Natural killer cell (primary cell): ENCODE results near the gene ING1. TPM values are rescaled to one million over a fixed set of nuclear protein-coding genes. Genes with fewer than 3 reads are reported as not detected.
"Not testable (repeated sequence)": the region's sequence is repeated elsewhere in the genome, so short reads cannot be mapped to it uniquely, and the experiment has no call there.

Experiments
- ATAC-seq, 3 donors: fragments of 150-1000 bp in 2 of 3; fragments of 200-7000 bp in 1 of 3; cut with Tn5 transposase; 1 replicate in 1 of 3; 2 replicates in 2 of 3; pipeline ENCODE4 v1.10.0; 2021; ENCODE audit warnings: mild to moderate bottlenecking in 2 of 3, moderate library complexity in 2 of 3
- DNase-seq, 2 donors: peaks; one replicate each; pipeline versions ENCODE4 v3.0.0 to v3.0.0-alpha.2; 2013 to 2021; ENCODE audit warnings: mixed read lengths in 1 of 2
- H3K27ac ChIP-seq: one replicate; pipeline ENCODE4 v1.5.1; 2013; ENCODE audit warnings: mild to moderate bottlenecking, low read length
- H3K27me3 ChIP-seq: one replicate; pipeline ENCODE4 v1.6.1; 2013; ENCODE audit warnings: low read length; ENCODE audit not compliant: control insufficient read depth, insufficient read depth
- H3K36me3 ChIP-seq: one replicate; pipeline ENCODE4 v1.6.1; 2013; ENCODE audit warnings: low read length; ENCODE audit not compliant: control insufficient read depth, insufficient read depth
- H3K4me1 ChIP-seq: one replicate; pipeline ENCODE4 v1.6.1; 2013; ENCODE audit warnings: low read length; ENCODE audit not compliant: control insufficient read depth, insufficient read depth
- H3K4me3 ChIP-seq: one replicate; pipeline ENCODE4 v1.5.1; 2013; ENCODE audit warnings: low read length
- H3K9me3 ChIP-seq: one replicate; pipeline ENCODE4 v1.6.1; 2013; ENCODE audit warnings: low read length; ENCODE audit not compliant: control insufficient read depth, insufficient read depth
- H3K27ac Mint-ChIP-seq, 2 donors: one replicate each; pipeline ENCODE4 v1.8.0; 2022; ENCODE audit warnings: mild to moderate bottlenecking in 2 of 2, mixed read lengths in 2 of 2, moderate library complexity in 1 of 2
- H3K27me3 Mint-ChIP-seq, 2 donors: one replicate each; pipeline ENCODE4 v1.8.0; 2022; ENCODE audit warnings: low read depth in 2 of 2, mixed read lengths in 2 of 2
- H3K36me3 Mint-ChIP-seq: one replicate; pipeline ENCODE4 v1.8.0; 2022; ENCODE audit warnings: mixed read lengths
- H3K4me1 Mint-ChIP-seq, 2 donors: one replicate each; pipeline ENCODE4 v1.8.0; 2022; ENCODE audit warnings: mixed read lengths in 2 of 2
- H3K4me3 Mint-ChIP-seq: one replicate; pipeline ENCODE4 v1.8.0; 2022; ENCODE audit warnings: mild to moderate bottlenecking, moderate library complexity, mixed read lengths
- H3K9me3 Mint-ChIP-seq, 2 donors: one replicate each; pipeline ENCODE4 v1.8.0; 2022; ENCODE audit warnings: mixed read lengths in 2 of 2
- WGBS: methylation state at CpG from one replicate; pipeline ENCODE4 v1.1.7; 2013; ENCODE audit warnings: missing lambda C conversion rate; ENCODE audit not compliant: insufficient coverage; 5-methylcytosine and 5-hydroxymethylcytosine counted together
- intact Hi-C: fragments of 100-400 bp; cut with micrococcal nuclease; formaldehyde crosslinking; loops from one replicate; pipeline ENCODE4 v1.14.2; 2022
- total RNA-seq, 4 donors: library from RNA; stranded (reverse); fragments of 120-200 nt in 1 of 4; gene quantifications; one replicate each; pipeline versions ENCODE4 v1.2.3 to v1.2.4, GENCODE V29; 2013 to 2022
- TF ChIP-seq, protein P1 (sequence below): fragments of 200-600 bp; IDR thresholded peaks from one replicate; pipeline ENCODE4 v1.8.0; 2022; ENCODE audit warnings: antibody characterized with exemption

Gene ING1
- total RNA-seq, 3 donors from 2014 or later (not counting 1 experiment from before 2014, with no cell fraction given): 12.6 to 22.5 (median 15.5) TPM

- Mint-ChIP-seq H3K4me3 (no peak overlapping the region), H3K27me3 (no peaks in the 10 kb centered on the region), H3K4me1 (peaks cover 21 to 33% of the 10 kb centered on the region in 2 donors), H3K27ac (no peak overlapping the region), H3K9me3 (no peaks in the 10 kb centered on the region), H3K36me3 (peaks cover 8% of the 10 kb centered on the region)
- WGBS: 83% methylated on average over 15 of the region's 15 CpGs
- no peaks in the 10 kb centered on the region for H3K9me3 ChIP-seq
- no peak for DNase-seq
- no peak for ATAC-seq
- peaks cover 6% of the 10 kb centered on the region for H3K4me1 ChIP-seq
- H3K27me3 ChIP-seq: no peaks in the 10 kb centered on the region
- H3K27ac ChIP-seq: no peak overlapping the region
- peaks cover 56% of the 10 kb centered on the region for H3K36me3 ChIP-seq
- no peak overlapping the region for H3K4me3 ChIP-seq
- intact Hi-C loops: no loop called here
- TF ChIP-seq, protein P1, sequence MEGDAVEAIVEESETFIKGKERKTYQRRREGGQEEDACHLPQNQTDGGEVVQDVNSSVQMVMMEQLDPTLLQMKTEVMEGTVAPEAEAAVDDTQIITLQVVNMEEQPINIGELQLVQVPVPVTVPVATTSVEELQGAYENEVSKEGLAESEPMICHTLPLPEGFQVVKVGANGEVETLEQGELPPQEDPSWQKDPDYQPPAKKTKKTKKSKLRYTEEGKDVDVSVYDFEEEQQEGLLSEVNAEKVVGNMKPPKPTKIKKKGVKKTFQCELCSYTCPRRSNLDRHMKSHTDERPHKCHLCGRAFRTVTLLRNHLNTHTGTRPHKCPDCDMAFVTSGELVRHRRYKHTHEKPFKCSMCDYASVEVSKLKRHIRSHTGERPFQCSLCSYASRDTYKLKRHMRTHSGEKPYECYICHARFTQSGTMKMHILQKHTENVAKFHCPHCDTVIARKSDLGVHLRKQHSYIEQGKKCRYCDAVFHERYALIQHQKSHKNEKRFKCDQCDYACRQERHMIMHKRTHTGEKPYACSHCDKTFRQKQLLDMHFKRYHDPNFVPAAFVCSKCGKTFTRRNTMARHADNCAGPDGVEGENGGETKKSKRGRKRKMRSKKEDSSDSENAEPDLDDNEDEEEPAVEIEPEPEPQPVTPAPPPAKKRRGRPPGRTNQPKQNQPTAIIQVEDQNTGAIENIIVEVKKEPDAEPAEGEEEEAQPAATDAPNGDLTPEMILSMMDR: no peak
Observed at GRCh38 chr13:110699148-110700145, 14.1 kb upstream of the ING1 start.

- Histone ChIP-seq H3K36me3 (peaks cover 50% of the 10 kb centered on the region), H3K27ac (no peak overlapping the region), H3K9me3 (no peaks in the 10 kb centered on the region), H3K27me3 (no peaks in the 10 kb centered on the region), H3K4me1 (peaks cover 13% of the 10 kb centered on the region), H3K4me3 (no peak overlapping the region)
- intact Hi-C loops: no loop called here
- WGBS: 93% methylated on average over 14 of the region's 14 CpGs
- ATAC-seq: no peak
- Mint-ChIP-seq H3K27me3 (no peaks in the 10 kb centered on the region), H3K9me3 (no peaks in the 10 kb centered on the region), H3K4me3 (no peak overlapping the region), H3K27ac (no peak overlapping the region), H3K36me3 (peaks cover 8% of the 10 kb centered on the region), H3K4me1 (peaks cover 24 to 38% of the 10 kb centered on the region in 2 donors)
- TF ChIP-seq, protein P1: no peak
- DNase-seq: no peak
Observed at GRCh38 chr13:110700186-110700585, 13.3 kb upstream of the ING1 start.

DNA sequence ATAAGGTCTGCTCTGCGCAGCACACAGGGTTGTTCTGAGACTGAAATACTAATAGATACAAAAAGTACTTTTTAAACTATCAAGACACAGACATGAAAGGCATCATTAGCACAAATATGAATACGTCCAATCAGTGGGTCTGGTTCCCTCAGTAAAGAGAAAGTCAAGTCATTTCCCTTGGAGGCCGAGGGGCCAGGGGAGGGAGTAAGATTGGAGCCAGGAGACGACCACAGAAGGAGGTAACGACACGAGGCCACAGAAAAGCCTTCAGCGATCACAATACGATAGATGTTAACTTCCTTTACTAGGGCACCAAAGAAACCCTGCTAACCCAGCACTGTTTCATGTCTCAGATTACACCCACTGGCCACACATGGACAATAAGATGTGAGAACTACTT is 12.9 kb upstream of the ING1 start:
- Mint-ChIP-seq H3K36me3 (peaks cover 8% of the 10 kb centered on the region), H3K9me3 (no peaks in the 10 kb centered on the region), H3K27me3 (no peaks in the 10 kb centered on the region), H3K27ac (no peak overlapping the region), H3K4me3 (no peak overlapping the region), H3K4me1 (peaks cover 28 to 40% of the 10 kb centered on the region in 2 donors)
- H3K4me3 ChIP-seq: no peak overlapping the region
- no peaks in the 10 kb centered on the region for H3K9me3 ChIP-seq
- no peak for DNase-seq
- H3K27ac ChIP-seq: no peak overlapping the region
- H3K4me1 ChIP-seq: peaks cover 16% of the 10 kb centered on the region
- intact Hi-C loops: no loop called here
- H3K27me3 ChIP-seq: no peaks in the 10 kb centered on the region
- peaks cover 48% of the 10 kb centered on the region for H3K36me3 ChIP-seq
- TF ChIP-seq, protein P1: no peak
- ATAC-seq: no peak
- 54% methylated on average over 7 of the region's 8 CpGs for WGBS

DNA sequence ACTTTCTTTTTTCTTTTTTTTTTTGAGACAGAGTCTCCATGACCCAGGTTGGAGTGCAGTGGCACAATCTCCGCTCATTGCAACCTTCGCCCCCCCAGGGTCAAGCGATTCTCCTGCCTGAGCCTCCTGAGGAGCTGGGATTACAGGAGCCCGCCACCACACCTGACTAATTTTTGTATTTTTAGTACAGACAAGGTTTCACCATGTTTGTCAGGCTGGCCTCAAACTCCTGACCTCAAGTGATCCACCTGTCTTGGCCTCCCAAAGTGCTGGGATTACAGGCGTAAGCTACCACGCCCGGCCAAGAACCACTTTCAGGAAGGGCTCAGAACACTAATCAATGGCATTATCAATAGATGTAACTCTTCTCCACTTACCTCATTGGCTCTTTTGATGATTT is 12.4 kb upstream of the ING1 start:
- H3K4me3 Mint-ChIP-seq, H3K4me3 ChIP-seq, H3K27ac Mint-ChIP-seq, H3K9me3 ChIP-seq, H3K36me3 Mint-ChIP-seq, H3K27ac ChIP-seq, ATAC-seq, DNase-seq, H3K9me3 Mint-ChIP-seq, intact Hi-C loops, H3K27me3 ChIP-seq, H3K27me3 Mint-ChIP-seq: not testable (repeated sequence)
- whole genome bisulfite sequencing: 96% methylated on average over 7 of the region's 7 CpGs
- H3K4me1 Mint-ChIP-seq: peaks cover 29 to 40% of the 10 kb centered on the region in 2 donors
- Histone ChIP-seq H3K36me3 (peaks cover 48% of the 10 kb centered on the region), H3K4me1 (peaks cover 16% of the 10 kb centered on the region)
